HG03095 (cell line): Measurements from ENCODE around the gene TXNIP.

Source experiments
- ATAC-seq: cut with Tn5 transposase; IDR thresholded peaks from one replicate; pipeline ENCODE4 v1.9.1; 2021; ENCODE audit warnings: moderate library complexity; ENCODE audit not compliant: unreplicated experiment

Gene TXNIP

DNA sequence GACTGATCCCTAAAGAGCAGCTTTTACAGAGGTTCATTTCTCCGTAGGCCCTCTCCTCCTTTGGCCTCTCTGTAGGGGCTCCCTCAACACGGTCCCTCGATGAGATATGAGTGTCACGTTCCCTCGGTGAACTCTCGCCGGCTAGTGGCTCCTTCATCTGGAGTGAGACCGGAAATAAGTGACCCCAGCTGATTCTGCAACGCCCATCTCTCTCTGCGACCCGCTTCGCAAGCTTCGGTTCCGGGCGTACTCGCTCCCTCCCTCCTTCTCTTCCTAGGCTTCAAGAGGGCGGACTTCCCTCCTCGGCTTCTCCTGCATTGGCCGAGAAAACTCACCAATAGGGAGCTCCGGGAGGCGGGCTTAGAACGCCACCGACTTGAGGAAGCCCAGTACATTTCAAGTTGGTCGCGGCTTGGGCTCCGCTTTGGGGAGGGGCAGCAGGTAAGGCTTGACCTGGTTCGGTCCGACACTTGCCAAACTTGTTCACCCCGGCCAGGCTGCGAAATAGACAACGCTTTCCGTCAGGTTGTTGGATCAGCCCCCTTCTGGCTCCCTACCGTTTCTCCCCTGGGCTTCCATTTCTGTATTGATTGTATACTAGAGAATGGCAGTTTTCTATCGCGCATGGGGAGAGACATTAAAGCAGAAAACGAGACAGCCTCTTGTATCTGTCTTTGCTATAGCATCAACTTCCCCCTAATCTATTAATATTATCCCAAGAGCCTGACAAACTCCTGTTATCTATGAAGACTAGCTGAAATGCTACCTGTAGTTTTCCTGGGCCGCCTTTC is 31.9 kb downstream of the TXNIP start, which contains the start of the genes ANKRD34A and POLR3GL:
Gene ANKRD34A, minus strand, starts transcription at position 248 of the 791 bp plus-strand sequence. CDS start 2,816 bp downstream, outside the sequence.
Gene POLR3GL, plus strand, starts transcription at position 363 of the 791 bp plus-strand sequence. CDS start 10,176 bp downstream, outside the sequence.
- peak; percentile 81 for ATAC-seq

- ATAC-seq = no peak
Observed at GRCh38 chr1:145963265-145964019, 32.9 kb downstream of the TXNIP start.

DNA sequence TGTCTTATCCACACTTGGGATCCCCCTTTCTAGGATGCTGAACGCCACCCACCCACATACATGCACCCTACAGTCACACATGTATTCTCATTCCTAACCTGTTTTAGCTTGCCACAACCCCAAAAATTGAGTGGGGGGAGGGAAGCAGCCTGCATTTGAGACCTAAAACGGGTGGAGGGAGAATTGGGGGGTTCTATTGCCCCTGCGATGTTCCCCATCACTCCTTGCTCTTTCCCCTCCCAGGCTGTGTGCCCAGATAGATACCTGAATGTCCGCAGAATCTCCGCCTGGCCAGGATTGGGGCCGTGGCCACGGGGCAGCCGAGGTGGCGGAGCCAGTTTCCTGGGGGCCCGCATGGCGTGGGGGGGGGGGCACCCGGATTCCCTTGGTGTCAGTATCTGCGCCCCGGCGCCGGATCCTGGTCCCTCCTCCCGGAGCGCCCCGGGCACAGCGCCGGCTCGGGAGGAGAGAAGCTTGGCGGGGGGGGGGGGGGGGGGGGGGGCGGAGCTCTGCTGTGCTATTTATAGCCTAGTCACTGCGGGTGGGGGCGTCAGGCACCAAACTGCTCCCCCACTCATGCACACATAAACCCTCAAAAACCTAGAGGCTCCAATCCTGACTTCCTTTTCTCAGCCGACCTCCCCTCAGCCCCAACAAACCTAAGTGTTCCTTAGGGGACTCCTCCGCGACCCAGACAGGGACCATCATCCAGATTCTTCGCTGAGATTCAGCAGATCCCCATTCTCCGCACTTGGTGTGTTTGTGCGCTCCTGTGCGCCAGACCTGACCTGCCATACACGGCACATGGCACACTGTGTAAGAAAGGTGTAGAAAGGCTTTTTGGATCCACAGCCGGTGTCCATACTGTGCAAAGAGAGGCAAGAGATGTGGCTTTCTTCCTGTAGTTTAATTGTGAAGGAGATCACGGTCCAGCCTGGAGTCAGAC is 33.9 kb downstream of the TXNIP start:
- ATAC-seq = no peak

DNA sequence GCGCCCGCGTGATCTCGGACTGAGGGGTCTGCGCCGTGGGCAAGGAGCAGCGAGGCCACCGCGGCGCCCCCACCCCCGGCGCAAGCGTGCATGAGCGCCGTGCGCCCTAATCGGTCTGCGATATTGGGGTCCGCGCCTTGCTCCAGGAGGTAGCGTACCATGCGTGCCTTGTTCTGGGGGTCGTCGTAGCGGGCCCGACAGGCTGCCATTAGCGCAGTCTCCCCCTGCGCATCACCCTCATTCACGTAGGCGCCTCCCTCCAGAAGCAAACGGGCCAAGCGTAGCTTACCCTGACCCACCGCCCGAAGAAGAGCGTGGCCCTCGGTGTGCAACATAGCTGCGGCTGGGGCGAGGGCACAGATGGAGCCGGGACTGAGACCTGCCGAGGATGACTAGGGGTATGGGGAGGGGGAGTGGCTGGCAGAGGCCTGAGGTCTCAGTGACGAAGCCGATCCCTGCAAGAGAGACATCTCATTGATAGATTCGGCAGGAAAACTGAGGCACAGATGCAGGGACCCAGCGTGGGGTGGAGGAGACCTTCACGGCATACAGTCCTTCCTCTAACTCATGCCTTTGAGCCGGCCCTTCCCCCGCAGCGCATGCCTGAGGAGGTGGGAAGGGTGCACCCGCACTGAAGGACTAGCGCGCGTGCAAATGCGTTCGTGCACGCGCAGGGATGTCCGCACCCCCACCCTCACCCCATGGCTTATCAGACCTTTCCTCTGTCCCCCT is 34.8 kb downstream of the TXNIP start:
- no peak for ATAC-seq

GRCh38 chr1:145961109-145961424 is 35.3 kb downstream of the TXNIP start:
- no peak for ATAC-seq

DNA sequence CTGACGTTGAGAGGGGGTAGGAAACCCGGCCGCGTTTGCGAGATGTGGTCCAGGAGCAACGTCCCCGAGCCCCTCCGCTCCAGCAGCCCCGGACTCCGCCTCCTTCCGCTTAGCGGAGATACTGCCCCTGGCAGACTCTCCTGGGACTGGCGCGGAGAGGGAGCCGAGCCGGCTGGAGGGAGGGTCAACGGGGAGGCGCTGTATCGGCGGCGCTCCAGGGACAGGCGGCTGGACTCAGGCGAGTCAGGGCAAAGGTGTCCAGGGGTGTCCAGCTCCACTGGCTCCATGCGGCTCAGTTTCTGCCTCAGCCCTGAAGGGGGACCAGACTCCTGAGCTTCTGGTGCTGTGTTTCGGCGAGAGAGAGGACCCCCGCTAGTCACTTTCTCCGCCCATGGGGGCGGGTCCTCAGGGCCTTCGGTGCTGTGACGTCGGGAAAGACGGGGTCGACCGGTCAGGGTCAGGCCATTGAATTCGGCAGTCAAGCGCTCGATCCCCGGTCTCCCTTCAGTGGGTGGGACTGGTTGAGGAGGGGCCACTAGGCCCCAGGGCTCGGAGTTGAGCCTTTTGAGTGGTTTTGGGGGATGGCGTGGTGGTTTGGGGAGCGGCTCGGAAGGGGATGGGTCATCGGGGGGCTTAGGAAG is 35.8 kb downstream of the TXNIP start:
- no peak for ATAC-seq

DNA sequence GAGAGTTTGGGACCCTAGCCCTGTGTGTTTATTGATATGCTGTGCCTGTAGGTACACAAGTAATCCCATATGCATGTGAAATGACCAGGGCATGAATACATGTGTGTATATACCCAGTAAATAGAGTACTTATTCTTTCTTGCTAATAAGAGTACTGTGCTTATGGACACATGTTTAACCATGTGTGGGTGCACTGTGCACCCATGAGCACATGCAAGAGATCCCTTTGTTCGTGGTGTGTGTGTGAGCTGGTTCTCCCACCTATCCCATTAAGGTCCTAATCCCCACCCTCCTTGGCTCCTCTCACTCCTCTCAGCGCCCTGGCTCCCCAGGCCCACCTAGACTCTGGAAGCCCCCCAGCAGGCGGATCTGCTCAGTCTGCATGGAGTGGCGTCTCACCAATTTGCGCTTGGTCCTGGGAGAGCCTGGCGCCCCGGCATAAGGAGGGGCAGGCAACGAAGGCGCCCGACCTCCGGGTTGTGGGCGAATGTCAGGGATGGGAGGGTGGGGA is 36.4 kb downstream of the TXNIP start:
- ATAC-seq = no peak

- ATAC-seq = no peak
Observed at GRCh38 chr1:145959333-145959732, 37.0 kb downstream of the TXNIP start.

GRCh38 chr1:145958734-145959133 is 37.6 kb downstream of the TXNIP start:
- ATAC-seq = no peak

DNA sequence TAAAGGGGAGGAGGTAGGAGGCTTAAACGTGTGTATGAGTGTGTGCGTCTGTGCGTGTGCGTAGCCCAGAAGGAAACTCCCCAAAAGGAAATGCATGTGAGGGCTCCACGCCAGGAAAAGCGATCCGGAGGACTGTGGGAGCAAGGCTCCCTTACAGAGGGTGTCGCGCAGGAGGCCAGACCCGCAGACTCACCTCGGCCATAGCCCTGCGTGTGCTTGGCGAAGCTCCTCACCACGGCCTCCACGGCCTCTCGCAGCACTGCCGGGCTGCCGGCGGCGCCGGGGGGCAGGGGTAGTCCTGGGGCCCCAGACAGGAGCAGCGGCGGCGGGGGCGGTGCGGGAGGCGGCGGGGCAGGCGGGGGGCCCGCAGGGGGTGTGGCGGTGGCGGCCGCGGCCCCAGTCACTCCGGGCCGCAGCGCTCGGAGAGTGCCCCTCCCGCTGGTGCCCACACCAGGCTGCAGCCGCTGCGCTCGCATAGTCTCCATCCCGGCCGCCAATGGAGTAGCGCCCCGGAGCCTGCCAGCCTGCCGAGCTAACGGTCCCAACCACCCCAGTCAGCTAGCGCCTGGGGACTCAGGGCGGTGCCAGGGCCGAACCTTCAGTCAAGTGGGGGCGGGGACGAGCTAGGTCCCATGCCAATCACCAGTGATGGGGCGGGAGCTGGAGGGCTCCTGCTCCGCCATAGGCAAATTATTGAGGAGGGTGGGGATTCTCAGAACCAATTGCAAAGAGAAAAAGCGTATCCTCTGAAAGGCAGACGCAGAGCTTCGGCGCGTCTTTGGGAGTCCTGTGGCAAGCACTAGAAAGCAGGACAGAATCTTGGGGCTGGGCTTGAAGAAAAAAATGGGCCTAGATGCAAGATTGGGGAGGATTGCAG is 38.7 kb downstream of the TXNIP start, which contains the start of gene LIX1L:
Gene LIX1L, minus strand, starts transcription at position 575 of the 877 bp plus-strand sequence. Its CDS starts 90 bp downstream, at position 485.
- ATAC-seq = peak; percentile 75

- ATAC-seq = no peak
Observed at GRCh38 chr1:145956781-145957442, 39.5 kb downstream of the TXNIP start.

GRCh38 chr1:145956361-145956760 is 40.0 kb downstream of the TXNIP start:
- no peak for ATAC-seq

- no peak for ATAC-seq
Observed at GRCh38 chr1:145955436-145955835, 40.9 kb downstream of the TXNIP start.

DNA sequence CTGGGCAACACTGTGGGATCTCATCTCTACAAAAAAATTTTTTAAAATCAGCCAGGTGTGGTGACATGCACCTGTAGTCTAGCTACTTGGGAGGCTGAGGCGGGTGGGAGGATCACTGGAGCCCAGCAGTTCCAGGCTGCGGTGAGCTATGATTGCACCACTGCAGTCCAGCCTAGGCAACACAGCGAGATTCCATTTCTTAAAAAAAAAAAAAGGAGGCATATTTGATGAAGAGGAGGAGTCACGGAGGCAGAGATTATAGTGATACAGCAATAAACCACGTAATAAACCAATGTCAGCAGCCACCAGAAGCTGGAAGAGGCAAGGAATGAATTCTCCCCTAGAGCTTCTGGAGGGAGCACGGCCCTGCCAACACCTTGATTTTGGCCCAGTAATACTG is 42.5 kb downstream of the TXNIP start:
- ATAC-seq = no peak

DNA sequence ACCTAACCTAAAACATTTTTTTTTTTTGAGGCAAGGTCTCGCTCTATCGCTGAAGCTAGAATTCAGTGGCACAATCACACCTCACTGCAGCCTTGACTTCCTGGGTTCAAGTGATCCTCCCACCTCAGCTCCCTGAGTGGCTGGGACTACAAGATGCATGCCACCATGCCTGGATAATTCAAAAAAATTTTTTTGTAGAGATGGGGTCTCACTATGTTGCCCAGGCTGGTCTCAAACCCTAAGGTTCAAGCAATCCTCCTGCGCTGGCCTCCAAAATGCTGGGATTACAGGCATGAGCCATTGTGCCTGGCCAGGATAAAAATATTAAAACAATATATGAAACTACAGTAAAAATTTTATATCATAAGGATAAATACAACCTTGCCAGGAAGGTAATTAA is 43.5 kb downstream of the TXNIP start:
- ATAC-seq = no peak

GRCh38 chr1:145951526-145951925 is 44.9 kb downstream of the TXNIP start:
- ATAC-seq = no peak

DNA sequence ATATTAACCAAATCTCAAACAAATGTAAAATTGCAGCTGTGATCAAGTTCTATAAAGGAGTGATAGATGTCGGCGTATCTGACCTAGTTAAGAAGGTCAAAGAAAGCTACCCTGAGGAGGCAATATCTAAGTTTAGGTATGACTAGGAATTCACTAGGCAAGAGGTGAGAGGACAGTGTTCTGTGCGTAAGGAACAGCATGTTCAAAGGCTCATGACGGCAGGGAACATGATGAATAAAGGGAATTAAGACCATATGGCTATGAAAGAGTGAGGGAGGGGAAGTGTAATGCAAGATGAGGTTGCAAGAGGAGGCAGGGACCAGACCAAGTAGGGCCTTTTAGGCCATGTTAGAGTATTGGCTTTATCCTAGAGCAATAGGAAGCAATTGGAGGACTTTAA is 47.2 kb downstream of the TXNIP start:
- ATAC-seq = no peak

- ATAC-seq = no peak
Observed at GRCh38 chr1:145947551-145947950, 48.8 kb downstream of the TXNIP start.
